Measurements from ENCODE around the gene ST3GAL2.
"Not testable (repeated sequence)": the region's sequence is repeated elsewhere in the genome, so short reads cannot be mapped to it uniquely, and the experiment has no call there.

ST3GAL2 gene

DNA sequence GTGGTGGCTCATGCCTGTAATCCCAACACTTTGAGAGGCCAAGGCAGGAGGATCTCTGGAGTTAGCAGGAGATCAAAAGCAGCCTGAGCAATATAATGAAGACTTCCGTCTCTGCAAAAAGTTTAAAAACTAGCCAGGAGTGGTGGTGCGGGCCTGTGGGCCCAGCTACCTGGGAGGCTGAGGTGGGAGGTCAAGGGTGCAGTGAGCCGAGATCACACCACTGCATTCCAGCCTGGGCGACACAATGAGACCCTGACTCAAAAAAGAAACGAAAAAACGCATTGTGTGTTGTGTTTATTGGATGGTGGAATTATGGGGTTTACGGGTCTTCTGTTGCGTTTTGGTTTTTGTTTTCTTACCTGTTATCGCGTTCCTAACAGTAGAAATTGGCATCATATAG lies 93.1 kb downstream of the ST3GAL2 start:
- no peak for DNase-seq (ENCODE audit: low spot score)
- no peak for ATAC-seq (ENCODE audit: low read depth)
- Histone ChIP-seq H3K4me1 (ENCODE audit: insufficient read depth, poor library complexity, severe bottlenecking) (peaks cover 10% of the 10 kb centered on the region), H3K4me3 (ENCODE audit: severe bottlenecking) (peak overlapping the region; percentile 72), H3K36me3 (ENCODE audit: low read depth) (peaks cover 23% of the 10 kb centered on the region), H3K27ac (ENCODE audit: poor library complexity, severe bottlenecking) (peak overlapping the region; percentile 37), H3K27me3 (ENCODE audit: insufficient read depth, poor library complexity, severe bottlenecking) (no peaks in the 10 kb centered on the region), H3K9me3 (ENCODE audit: severe bottlenecking) (no peaks in the 10 kb centered on the region)
- TF ChIP-seq, protein P1, sequence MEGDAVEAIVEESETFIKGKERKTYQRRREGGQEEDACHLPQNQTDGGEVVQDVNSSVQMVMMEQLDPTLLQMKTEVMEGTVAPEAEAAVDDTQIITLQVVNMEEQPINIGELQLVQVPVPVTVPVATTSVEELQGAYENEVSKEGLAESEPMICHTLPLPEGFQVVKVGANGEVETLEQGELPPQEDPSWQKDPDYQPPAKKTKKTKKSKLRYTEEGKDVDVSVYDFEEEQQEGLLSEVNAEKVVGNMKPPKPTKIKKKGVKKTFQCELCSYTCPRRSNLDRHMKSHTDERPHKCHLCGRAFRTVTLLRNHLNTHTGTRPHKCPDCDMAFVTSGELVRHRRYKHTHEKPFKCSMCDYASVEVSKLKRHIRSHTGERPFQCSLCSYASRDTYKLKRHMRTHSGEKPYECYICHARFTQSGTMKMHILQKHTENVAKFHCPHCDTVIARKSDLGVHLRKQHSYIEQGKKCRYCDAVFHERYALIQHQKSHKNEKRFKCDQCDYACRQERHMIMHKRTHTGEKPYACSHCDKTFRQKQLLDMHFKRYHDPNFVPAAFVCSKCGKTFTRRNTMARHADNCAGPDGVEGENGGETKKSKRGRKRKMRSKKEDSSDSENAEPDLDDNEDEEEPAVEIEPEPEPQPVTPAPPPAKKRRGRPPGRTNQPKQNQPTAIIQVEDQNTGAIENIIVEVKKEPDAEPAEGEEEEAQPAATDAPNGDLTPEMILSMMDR (IDR thresholded peaks at IDR 0.05; ENCODE audit: poor library complexity, severe bottlenecking) = no peak

DNA sequence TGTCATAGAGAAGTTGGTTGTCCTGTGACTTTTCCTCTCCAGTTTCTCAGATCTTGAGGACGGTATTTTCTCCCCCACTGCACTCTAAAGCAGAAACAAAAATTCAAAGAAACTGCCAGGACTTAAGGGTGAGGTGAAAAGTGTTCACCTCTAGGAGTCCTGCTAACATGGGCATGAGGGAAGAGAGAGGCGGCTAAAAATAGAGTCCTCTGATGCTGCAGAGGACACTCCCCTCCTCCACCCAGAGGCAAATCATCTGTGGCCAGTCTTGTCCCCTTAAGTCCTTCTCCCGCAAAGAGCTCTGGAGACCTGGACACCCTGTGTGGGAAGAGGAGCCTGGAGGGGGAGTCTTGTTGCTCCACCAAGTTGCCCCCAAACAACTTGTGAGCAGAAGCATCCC lies 96.9 kb downstream of the ST3GAL2 start:
- Histone ChIP-seq H3K27ac (ENCODE audit: poor library complexity, severe bottlenecking) (no peak overlapping the region), H3K27me3 (ENCODE audit: insufficient read depth, poor library complexity, severe bottlenecking) (no peaks in the 10 kb centered on the region), H3K36me3 (ENCODE audit: low read depth) (no peaks in the 10 kb centered on the region), H3K4me3 (ENCODE audit: severe bottlenecking) (no peak overlapping the region), H3K4me1 (ENCODE audit: insufficient read depth, poor library complexity, severe bottlenecking) (peaks cover 5% of the 10 kb centered on the region), H3K9me3 (ENCODE audit: severe bottlenecking) (no peaks in the 10 kb centered on the region)
- TF ChIP-seq, protein P1 (IDR thresholded peaks at IDR 0.05; ENCODE audit: poor library complexity, severe bottlenecking) = no peak
- no peak for DNase-seq (ENCODE audit: low spot score)
- ATAC-seq (ENCODE audit: low read depth) = no peak

- ATAC-seq (ENCODE audit: low read depth) = no peak
- Histone ChIP-seq H3K36me3 (ENCODE audit: low read depth) (peaks cover 3% of the 10 kb centered on the region; the same call in 1 of the 2 replicates), H3K27me3 (ENCODE audit: insufficient read depth, poor library complexity, severe bottlenecking) (no peaks in the 10 kb centered on the region), H3K27ac (ENCODE audit: poor library complexity, severe bottlenecking) (no peak overlapping the region), H3K4me3 (ENCODE audit: severe bottlenecking) (no peak overlapping the region), H3K4me1 (ENCODE audit: insufficient read depth, poor library complexity, severe bottlenecking) (peaks cover 5% of the 10 kb centered on the region), H3K9me3 (ENCODE audit: severe bottlenecking) (no peaks in the 10 kb centered on the region)
- DNase-seq (ENCODE audit: low spot score) = no peak
- TF ChIP-seq, protein P1 (IDR thresholded peaks at IDR 0.05; ENCODE audit: poor library complexity, severe bottlenecking) = no peak
Measured at GRCh38 chr16:70341600-70341999, 97.3 kb downstream of the ST3GAL2 start.

- Histone ChIP-seq H3K27ac (ENCODE audit: poor library complexity, severe bottlenecking) (no peak overlapping the region), H3K36me3 (ENCODE audit: low read depth) (peaks cover 27% of the 10 kb centered on the region), H3K27me3 (ENCODE audit: insufficient read depth, poor library complexity, severe bottlenecking) (no peaks in the 10 kb centered on the region), H3K4me3 (ENCODE audit: severe bottlenecking) (no peak overlapping the region), H3K4me1 (ENCODE audit: insufficient read depth, poor library complexity, severe bottlenecking) (no peaks in the 10 kb centered on the region), H3K9me3 (ENCODE audit: severe bottlenecking) (no peaks in the 10 kb centered on the region)
- no peak for ATAC-seq (ENCODE audit: low read depth)
- TF ChIP-seq, protein P1 (IDR thresholded peaks at IDR 0.05; ENCODE audit: poor library complexity, severe bottlenecking) = no peak
- DNase-seq (ENCODE audit: low spot score) = no peak
Measured at GRCh38 chr16:70337814-70338213, 101.1 kb downstream of the ST3GAL2 start.

GRCh38 chr16:70332728-70333127 lies 106.2 kb downstream of the ST3GAL2 start:
- not testable (repeated sequence) for ATAC-seq (ENCODE audit: low read depth); H3K27me3 ChIP-seq (ENCODE audit: insufficient read depth, poor library complexity, severe bottlenecking); DNase-seq (ENCODE audit: low spot score); H3K4me3 ChIP-seq (ENCODE audit: severe bottlenecking); H3K9me3 ChIP-seq (ENCODE audit: severe bottlenecking); H3K27ac ChIP-seq (ENCODE audit: poor library complexity, severe bottlenecking); H3K4me1 ChIP-seq (ENCODE audit: insufficient read depth, poor library complexity, severe bottlenecking)
- peaks cover 65% of the 10 kb centered on the region for H3K36me3 ChIP-seq (ENCODE audit: low read depth)
